HEK293 (cell line): ENCODE measurements around the gene SH3GLB1.

Source experiments
- PRDM1 ChIP-seq: fragments of 450-650 bp; formaldehyde crosslinking; IDR thresholded peaks from 2 replicates; pipeline ENCODE4; 2016; ENCODE audit warnings: missing biosample characterization, missing genetic modification characterization
- ZFHX2 ChIP-seq: fragments of 450-650 bp; formaldehyde crosslinking; conservative IDR thresholded peaks from 2 replicates; pipeline ENCODE4 v1.5.1; 2016; ENCODE audit warnings: missing biosample characterization, missing genetic modification characterization
- ZNF10 ChIP-seq: fragments of 450-650 bp; formaldehyde crosslinking; IDR thresholded peaks from 2 replicates; pipeline ENCODE4 v1.5.1; 2017; ENCODE audit warnings: missing biosample characterization, missing genetic modification characterization
- ZNF274 ChIP-seq, 2 experiments: fragments of 200-500 bp in 1 of 2; fragments of 450-650 bp in 1 of 2; sonication (Bioruptor generic) in 1 of 2; formaldehyde crosslinking in 1 of 2; IDR thresholded peaks; 2 replicates each; pipeline versions ENCODE4 v1.5.1 to v1.6.1; 2014 to 2016; ENCODE audit warnings: borderline replicate concordance in 1 of 2, inconsistent platforms in 1 of 2, low read length in 1 of 2, missing biosample characterization in 1 of 2, missing genetic modification characterization in 1 of 2
- ZNF366 ChIP-seq: fragments of 450-650 bp; formaldehyde crosslinking; conservative IDR thresholded peaks from 2 replicates; pipeline ENCODE4 v1.5.1; 2016; ENCODE audit warnings: missing biosample characterization, missing genetic modification characterization
- ZNF514 ChIP-seq: fragments of 450-650 bp; formaldehyde crosslinking; IDR thresholded peaks from 2 replicates; pipeline ENCODE4 v1.5.1; 2016; ENCODE audit warnings: missing biosample characterization, missing genetic modification characterization
- ZNF555 ChIP-seq: fragments of 450-650 bp; formaldehyde crosslinking; conservative IDR thresholded peaks from 2 replicates; pipeline ENCODE4 v1.5.1; 2017; ENCODE audit warnings: missing biosample characterization, mild to moderate bottlenecking, missing genetic modification characterization, inconsistent platforms
- ZNF776 ChIP-seq: fragments of 450-650 bp; formaldehyde crosslinking; IDR thresholded peaks from 2 replicates; pipeline ENCODE4 v1.5.0; 2017; ENCODE audit warnings: missing biosample characterization, missing genetic modification characterization, borderline replicate concordance
- TF ChIP-seq, protein P1 (sequence below): fragments of 450-650 bp; formaldehyde crosslinking; IDR thresholded peaks from 2 replicates; pipeline ENCODE4 v1.5.1; 2016; ENCODE audit warnings: missing biosample characterization, missing genetic modification characterization
- TF ChIP-seq, protein P2 (sequence below): fragments of 450-650 bp; formaldehyde crosslinking; IDR thresholded peaks from 2 replicates; pipeline ENCODE4 v1.5.1; 2017; ENCODE audit warnings: missing biosample characterization, missing genetic modification characterization
- TF ChIP-seq, protein P3 (sequence below): fragments of 450-650 bp; formaldehyde crosslinking; IDR thresholded peaks from 2 replicates; pipeline ENCODE4 v1.5.1; 2016; ENCODE audit warnings: missing biosample characterization, missing genetic modification characterization
- TF ChIP-seq, protein P4 (sequence below): fragments of 450-650 bp; formaldehyde crosslinking; IDR thresholded peaks from 2 replicates; pipeline ENCODE4 v1.5.1; 2016; ENCODE audit warnings: missing biosample characterization, missing genetic modification characterization

DNA sequence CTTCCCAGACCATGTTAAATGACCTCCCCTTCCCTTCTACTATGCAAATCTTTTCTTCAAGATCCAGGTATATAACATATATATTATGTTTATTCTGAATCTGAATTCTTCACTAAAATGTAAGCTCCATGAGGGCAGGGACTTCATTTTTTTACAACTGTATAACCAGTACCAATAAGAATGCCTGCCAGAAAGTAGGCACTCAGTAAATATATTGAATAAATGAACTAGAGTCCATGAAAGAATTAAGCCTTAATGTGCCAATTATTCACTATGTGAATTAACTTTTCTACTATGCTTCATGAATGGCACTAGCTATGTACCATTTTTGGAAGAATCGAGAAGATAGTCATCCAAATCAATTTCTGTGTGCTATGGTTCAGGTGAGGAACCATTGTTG lies 60.1 kb downstream of the SH3GLB1 start:
- TF ChIP-seq ZNF10 (tag by site-specific recombination) (no peak), PRDM1 (no peak), ZNF555 (tag by site-specific recombination) (no peak), ZFHX2 (no peak), ZNF776 (no peak), ZNF274 (IDR thresholded peaks at IDR 0.05; ENCODE audit: low read length) (no peak), ZNF274 (tag by site-specific recombination; IDR thresholded peaks at IDR 0.05; ENCODE audit: borderline replicate concordance) (no peak), ZNF514 (tag by site-specific recombination) (no peak), ZNF366 (tag by site-specific recombination) (no peak)
- TF ChIP-seq, protein P1, sequence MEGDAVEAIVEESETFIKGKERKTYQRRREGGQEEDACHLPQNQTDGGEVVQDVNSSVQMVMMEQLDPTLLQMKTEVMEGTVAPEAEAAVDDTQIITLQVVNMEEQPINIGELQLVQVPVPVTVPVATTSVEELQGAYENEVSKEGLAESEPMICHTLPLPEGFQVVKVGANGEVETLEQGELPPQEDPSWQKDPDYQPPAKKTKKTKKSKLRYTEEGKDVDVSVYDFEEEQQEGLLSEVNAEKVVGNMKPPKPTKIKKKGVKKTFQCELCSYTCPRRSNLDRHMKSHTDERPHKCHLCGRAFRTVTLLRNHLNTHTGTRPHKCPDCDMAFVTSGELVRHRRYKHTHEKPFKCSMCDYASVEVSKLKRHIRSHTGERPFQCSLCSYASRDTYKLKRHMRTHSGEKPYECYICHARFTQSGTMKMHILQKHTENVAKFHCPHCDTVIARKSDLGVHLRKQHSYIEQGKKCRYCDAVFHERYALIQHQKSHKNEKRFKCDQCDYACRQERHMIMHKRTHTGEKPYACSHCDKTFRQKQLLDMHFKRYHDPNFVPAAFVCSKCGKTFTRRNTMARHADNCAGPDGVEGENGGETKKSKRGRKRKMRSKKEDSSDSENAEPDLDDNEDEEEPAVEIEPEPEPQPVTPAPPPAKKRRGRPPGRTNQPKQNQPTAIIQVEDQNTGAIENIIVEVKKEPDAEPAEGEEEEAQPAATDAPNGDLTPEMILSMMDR: no peak
- TF ChIP-seq, protein P2, sequence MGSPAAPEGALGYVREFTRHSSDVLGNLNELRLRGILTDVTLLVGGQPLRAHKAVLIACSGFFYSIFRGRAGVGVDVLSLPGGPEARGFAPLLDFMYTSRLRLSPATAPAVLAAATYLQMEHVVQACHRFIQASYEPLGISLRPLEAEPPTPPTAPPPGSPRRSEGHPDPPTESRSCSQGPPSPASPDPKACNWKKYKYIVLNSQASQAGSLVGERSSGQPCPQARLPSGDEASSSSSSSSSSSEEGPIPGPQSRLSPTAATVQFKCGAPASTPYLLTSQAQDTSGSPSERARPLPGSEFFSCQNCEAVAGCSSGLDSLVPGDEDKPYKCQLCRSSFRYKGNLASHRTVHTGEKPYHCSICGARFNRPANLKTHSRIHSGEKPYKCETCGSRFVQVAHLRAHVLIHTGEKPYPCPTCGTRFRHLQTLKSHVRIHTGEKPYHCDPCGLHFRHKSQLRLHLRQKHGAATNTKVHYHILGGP (tag by site-specific recombination): no peak
- TF ChIP-seq, protein P3, sequence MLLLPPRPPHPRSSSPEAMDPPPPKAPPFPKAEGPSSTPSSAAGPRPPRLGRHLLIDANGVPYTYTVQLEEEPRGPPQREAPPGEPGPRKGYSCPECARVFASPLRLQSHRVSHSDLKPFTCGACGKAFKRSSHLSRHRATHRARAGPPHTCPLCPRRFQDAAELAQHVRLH (tag by site-specific recombination): no peak
- TF ChIP-seq, protein P4, sequence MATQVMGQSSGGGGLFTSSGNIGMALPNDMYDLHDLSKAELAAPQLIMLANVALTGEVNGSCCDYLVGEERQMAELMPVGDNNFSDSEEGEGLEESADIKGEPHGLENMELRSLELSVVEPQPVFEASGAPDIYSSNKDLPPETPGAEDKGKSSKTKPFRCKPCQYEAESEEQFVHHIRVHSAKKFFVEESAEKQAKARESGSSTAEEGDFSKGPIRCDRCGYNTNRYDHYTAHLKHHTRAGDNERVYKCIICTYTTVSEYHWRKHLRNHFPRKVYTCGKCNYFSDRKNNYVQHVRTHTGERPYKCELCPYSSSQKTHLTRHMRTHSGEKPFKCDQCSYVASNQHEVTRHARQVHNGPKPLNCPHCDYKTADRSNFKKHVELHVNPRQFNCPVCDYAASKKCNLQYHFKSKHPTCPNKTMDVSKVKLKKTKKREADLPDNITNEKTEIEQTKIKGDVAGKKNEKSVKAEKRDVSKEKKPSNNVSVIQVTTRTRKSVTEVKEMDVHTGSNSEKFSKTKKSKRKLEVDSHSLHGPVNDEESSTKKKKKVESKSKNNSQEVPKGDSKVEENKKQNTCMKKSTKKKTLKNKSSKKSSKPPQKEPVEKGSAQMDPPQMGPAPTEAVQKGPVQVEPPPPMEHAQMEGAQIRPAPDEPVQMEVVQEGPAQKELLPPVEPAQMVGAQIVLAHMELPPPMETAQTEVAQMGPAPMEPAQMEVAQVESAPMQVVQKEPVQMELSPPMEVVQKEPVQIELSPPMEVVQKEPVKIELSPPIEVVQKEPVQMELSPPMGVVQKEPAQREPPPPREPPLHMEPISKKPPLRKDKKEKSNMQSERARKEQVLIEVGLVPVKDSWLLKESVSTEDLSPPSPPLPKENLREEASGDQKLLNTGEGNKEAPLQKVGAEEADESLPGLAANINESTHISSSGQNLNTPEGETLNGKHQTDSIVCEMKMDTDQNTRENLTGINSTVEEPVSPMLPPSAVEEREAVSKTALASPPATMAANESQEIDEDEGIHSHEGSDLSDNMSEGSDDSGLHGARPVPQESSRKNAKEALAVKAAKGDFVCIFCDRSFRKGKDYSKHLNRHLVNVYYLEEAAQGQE (tag by site-specific recombination): no peak
